ENCODE data around the gene TVP23C.
"Not testable (repeated sequence)": the region's sequence is repeated elsewhere in the genome, so short reads cannot be mapped to it uniquely, and the experiment has no call there.

DNA sequence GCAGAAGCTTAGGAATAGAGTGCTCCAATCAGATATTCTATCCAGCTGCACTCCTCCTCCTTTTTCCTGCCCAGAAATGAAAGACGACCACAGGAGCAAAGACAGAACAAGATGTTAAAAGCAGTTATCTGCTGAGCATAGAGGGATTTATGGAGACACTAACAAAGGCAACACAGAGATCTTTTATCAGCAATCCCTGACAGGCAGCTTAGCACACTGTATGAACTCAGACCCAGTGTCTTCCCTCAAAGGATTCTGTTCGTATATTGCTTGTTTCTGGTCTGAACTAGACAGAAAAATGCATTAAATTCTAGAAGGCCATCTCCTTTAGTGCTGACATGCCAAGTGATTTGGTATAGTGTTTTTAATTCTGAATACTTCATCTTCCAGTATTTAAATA, 16.7 kb downstream of the TVP23C start:
- TF ChIP-seq, protein P1, sequence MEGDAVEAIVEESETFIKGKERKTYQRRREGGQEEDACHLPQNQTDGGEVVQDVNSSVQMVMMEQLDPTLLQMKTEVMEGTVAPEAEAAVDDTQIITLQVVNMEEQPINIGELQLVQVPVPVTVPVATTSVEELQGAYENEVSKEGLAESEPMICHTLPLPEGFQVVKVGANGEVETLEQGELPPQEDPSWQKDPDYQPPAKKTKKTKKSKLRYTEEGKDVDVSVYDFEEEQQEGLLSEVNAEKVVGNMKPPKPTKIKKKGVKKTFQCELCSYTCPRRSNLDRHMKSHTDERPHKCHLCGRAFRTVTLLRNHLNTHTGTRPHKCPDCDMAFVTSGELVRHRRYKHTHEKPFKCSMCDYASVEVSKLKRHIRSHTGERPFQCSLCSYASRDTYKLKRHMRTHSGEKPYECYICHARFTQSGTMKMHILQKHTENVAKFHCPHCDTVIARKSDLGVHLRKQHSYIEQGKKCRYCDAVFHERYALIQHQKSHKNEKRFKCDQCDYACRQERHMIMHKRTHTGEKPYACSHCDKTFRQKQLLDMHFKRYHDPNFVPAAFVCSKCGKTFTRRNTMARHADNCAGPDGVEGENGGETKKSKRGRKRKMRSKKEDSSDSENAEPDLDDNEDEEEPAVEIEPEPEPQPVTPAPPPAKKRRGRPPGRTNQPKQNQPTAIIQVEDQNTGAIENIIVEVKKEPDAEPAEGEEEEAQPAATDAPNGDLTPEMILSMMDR (IDR thresholded peaks at IDR 0.05; ENCODE audit: extremely low read depth in 1 of 2, insufficient read depth in 1 of 2, low read depth in 1 of 2, low read length in 2 of 2) = not testable (repeated sequence)
- TF ChIP-seq, protein P2, sequence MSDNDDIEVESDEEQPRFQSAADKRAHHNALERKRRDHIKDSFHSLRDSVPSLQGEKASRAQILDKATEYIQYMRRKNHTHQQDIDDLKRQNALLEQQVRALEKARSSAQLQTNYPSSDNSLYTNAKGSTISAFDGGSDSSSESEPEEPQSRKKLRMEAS (IDR thresholded peaks at IDR 0.05; ENCODE audit: insufficient read depth, insufficient read length) = not testable (repeated sequence)
- not testable (repeated sequence) for TF ChIP-seq POLR2A (IDR thresholded peaks at IDR 0.05; ENCODE audit: low read depth, low read length); EZH2 (IDR thresholded peaks at IDR 0.05; ENCODE audit: borderline replicate concordance, low read depth, low read length, severe bottlenecking); POLR2AphosphoS5 (IDR thresholded peaks at IDR 0.05; ENCODE audit: insufficient read depth, low read depth, low read length)

Measured in endothelial cell of umbilical vein (primary cell).